OCI-LY7 (cell line): Measurements from ENCODE around the gene NTNG2. TPM values are rescaled to one million over a fixed set of nuclear protein-coding genes. Genes with fewer than 3 reads are reported as not detected.

Experiments used
- BruUV-seq: library from RNA; stranded (reverse); fragments of 400-500 nt; replicated peaks from 2 replicates; lab custom pipeline; 2021; lab: Mats Ljungman, UMichigan
- CTCF ChIA-PET: fragments of 300-600 bp; sonication (Branson Sonifier 250); formaldehyde crosslinking; loops from one replicate; lab custom pipeline; 2022; ENCODE audit warnings: antibody characterized with exemption; ENCODE audit not compliant: unreplicated experiment; lab: Charles Lee
- POLR2A ChIA-PET: fragments of 300-600 bp; sonication (Branson Sonifier 250); formaldehyde crosslinking; loops from one replicate; lab custom pipeline; 2022; ENCODE audit warnings: antibody characterized with exemption; lab: Charles Lee
- DNase-seq: peaks from one replicate; pipeline ENCODE4 v3.0.0-alpha.2; 2015; ENCODE audit warnings: low spot score
- H2AFZ ChIP-seq: fragments of 200-600 bp; sonication (generic), shearing (Covaris generic); 2 replicates; pipeline ENCODE4 v1.6.1; 2014; ENCODE audit warnings: mild to moderate bottlenecking, antibody characterized with exemption, low read length, moderate library complexity
- H3K27ac ChIP-seq: fragments of 200-600 bp; sonication (generic); 2 replicates; pipeline ENCODE4 v1.5.1; 2014; ENCODE audit warnings: mixed run types, low read depth, mild to moderate bottlenecking, moderate library complexity, low read length, inconsistent platforms; ENCODE audit not compliant: poor library complexity, severe bottlenecking
- H3K36me3 ChIP-seq: fragments of 200-600 bp; sonication (generic); 2 replicates; pipeline ENCODE4 v1.6.1; 2014; ENCODE audit warnings: mild to moderate bottlenecking, antibody characterized with exemption, low read length, moderate library complexity, mixed read lengths; ENCODE audit not compliant: insufficient read depth
- H3K4me1 ChIP-seq: fragments of 200-600 bp; sonication (generic); 2 replicates; pipeline ENCODE4 v1.5.1; 2014; ENCODE audit warnings: mild to moderate bottlenecking, low read length; ENCODE audit not compliant: insufficient read depth, poor library complexity, severe bottlenecking
- H3K4me2 ChIP-seq: fragments of 200-600 bp; sonication (generic); 2 replicates; pipeline ENCODE4 v1.6.1; 2014; ENCODE audit warnings: mild to moderate bottlenecking, low read length
- H3K4me3 ChIP-seq: fragments of 200-600 bp; sonication (generic); 2 replicates; pipeline ENCODE4 v1.5.1; 2014; ENCODE audit warnings: mild to moderate bottlenecking, low read depth, low read length; ENCODE audit not compliant: poor library complexity, severe bottlenecking
- H3K79me2 ChIP-seq: fragments of 200-600 bp; sonication (generic); 2 replicates; pipeline ENCODE4 v1.6.1; 2016; ENCODE audit warnings: low read depth, mild to moderate bottlenecking, low read length, moderate library complexity, mixed read lengths; ENCODE audit not compliant: insufficient read depth
- H3K9me2 ChIP-seq: fragments of 200-600 bp; sonication (generic); 2 replicates; pipeline ENCODE4 v1.6.1; 2016; ENCODE audit warnings: mild to moderate bottlenecking, low read length, mixed read lengths; ENCODE audit not compliant: insufficient read depth
- H3K9me3 ChIP-seq: fragments of 200-600 bp; sonication (generic); 2 replicates; pipeline ENCODE4 v1.6.1; 2014; ENCODE audit warnings: mild to moderate bottlenecking, mixed run types, low read length, mixed read lengths
- H4K20me1 ChIP-seq: fragments of 200-600 bp; sonication (generic); 2 replicates; pipeline ENCODE4 v1.6.1; 2014; ENCODE audit warnings: mild to moderate bottlenecking, antibody characterized with exemption, low read length, moderate library complexity, mixed read lengths; ENCODE audit not compliant: insufficient read depth
- CTCF ChIP-seq: fragments of 200-600 bp; sonication (generic); conservative IDR thresholded peaks from 2 replicates; pipeline ENCODE4 v1.5.1; 2014; ENCODE audit warnings: mild to moderate bottlenecking, antibody characterized with exemption, low read length, moderate library complexity, mixed read lengths
- EZH2phosphoT487 ChIP-seq: fragments of 200-600 bp; sonication (generic); IDR thresholded peaks from 2 replicates; pipeline ENCODE4 v1.6.1; 2018; ENCODE audit warnings: low read depth, borderline replicate concordance, mild to moderate bottlenecking, mixed run types, antibody characterized with exemption, low read length, moderate library complexity, mixed read lengths
- intact Hi-C: fragments of 100-400 bp; cut with micrococcal nuclease; formaldehyde crosslinking; loops from one replicate; pipeline ENCODE4 v1.10.0; 2022; ENCODE audit not compliant: unreplicated experiment
- total RNA-seq, 2 experiments: library from RNA; depleted of rRNA in 1 of 2; stranded (reverse); fragments of >200 nt in 1 of 2; shearing (Covaris generic) in 1 of 2; gene quantifications; 2 replicates each; pipeline ENCODE4 v1.2.3, GENCODE V29; 2014 to 2022

The NTNG2 gene
- total RNA-seq, 2 experiments from 2014 or later: 3.2 to 7.5 TPM

- ChIA-PET POLR2A (no interaction called here), CTCF (no interaction called here)
- Histone ChIP-seq H2AFZ (no peak overlapping the region), H3K4me3 (no peak overlapping the region), H4K20me1 (no peaks in the 10 kb centered on the region), H3K9me3 (no peaks in the 10 kb centered on the region), H3K4me2 (no peak overlapping the region), H3K79me2 (no peaks in the 10 kb centered on the region), H3K9me2 (no peaks in the 10 kb centered on the region), H3K4me1 (no peaks in the 10 kb centered on the region), H3K27ac (no peak overlapping the region), H3K36me3 (peaks cover 82% of the 10 kb centered on the region)
- no peak for DNase-seq
- intact Hi-C loops: no loop called here
- TF ChIP-seq CTCF (no peak), EZH2phosphoT487 (no peak)
- BruUV-seq: no TSS peak
These were observed 131.4 kb downstream of the NTNG2 start for GRCh38 chr9:132293145-132293721.

Other genes with a start within 250 kb of the NTNG2 start
- gene MED27, start 82.2 kb upstream of the NTNG2 start, total RNA-seq (2014; rRNA removed; shearing (Covaris generic)): 21.9 and 23.1 TPM in 2 replicates
- gene MED27, start 82.2 kb upstream of the NTNG2 start, total RNA-seq (2022): 29.9 and 32.6 TPM in 2 replicates
- 79.2 and 85.8 TPM in 2 replicates for gene SETX, start 192.9 kb downstream of the NTNG2 start, total RNA-seq (2014; rRNA removed; shearing (Covaris generic))
- 67.9 and 79.9 TPM in 2 replicates for gene SETX, start 192.9 kb downstream of the NTNG2 start, total RNA-seq (2022)
- 17.8 and 26.6 TPM in 2 replicates for gene TTF1, start 244.8 kb downstream of the NTNG2 start, total RNA-seq (2014; rRNA removed; shearing (Covaris generic))
- gene TTF1, start 244.8 kb downstream of the NTNG2 start, total RNA-seq (2022): 21.2 and 23.0 TPM in 2 replicates
- not detected in 2 replicates for gene CFAP77, start 248.2 kb downstream of the NTNG2 start, total RNA-seq (2014; rRNA removed; shearing (Covaris generic))
- not detected in 2 replicates for gene CFAP77, start 248.2 kb downstream of the NTNG2 start, total RNA-seq (2022)